B cell (primary cell): ENCODE results near the gene OTUD5. TPM values are rescaled to one million over a fixed set of nuclear protein-coding genes. Genes with fewer than 3 reads are reported as not detected.

Experiments
- ATAC-seq: fragments of 200-7000 bp; cut with Tn5 transposase; one replicate; pipeline ENCODE4 v1.10.0; 2021; ENCODE audit warnings: low read depth, mild to moderate bottlenecking, moderate number of reproducible peaks, moderate library complexity
- CTCF ChIA-PET: fragments of 350-600 bp; sonication (Branson Sonifier 250); formaldehyde crosslinking; loops from one replicate; lab custom pipeline; 2021; ENCODE audit warnings: antibody characterized with exemption, inconsistent platforms; lab: Charles Lee
- POLR2A ChIA-PET: fragments of 350-600 bp; sonication (Branson Sonifier 250); formaldehyde crosslinking; loops from one replicate; lab custom pipeline; 2021; ENCODE audit warnings: antibody characterized with exemption; lab: Charles Lee
- DNase-seq: peaks from one replicate; pipeline ENCODE4 v3.0.0; 2013
- H2AFZ ChIP-seq: 2 replicates; pipeline ENCODE4 v1.6.1; 2012; ENCODE audit warnings: mild to moderate bottlenecking, low read depth, low read length; ENCODE audit not compliant: insufficient read depth, poor library complexity, severe bottlenecking
- H3K27ac ChIP-seq, 2 donors: 1 replicate in 1 of 2; 2 replicates in 1 of 2; pipeline ENCODE4 v1.5.1; 2012 to 2013; ENCODE audit warnings: low read length in 2 of 2, mild to moderate bottlenecking in 2 of 2, moderate library complexity in 1 of 2
- H3K27me3 ChIP-seq, 4 experiments: fragments of 200-600 bp in 1 of 4; sonication (generic) in 1 of 4; replicated peaks in 1 of 4; 1 replicate in 2 of 4; 2 replicates in 2 of 4; pipeline versions ENCODE4 v1.6.1 to v1.7.0; 2013 to 2016; ENCODE audit warnings: low read length in 3 of 4, mild to moderate bottlenecking in 2 of 4, mixed read lengths in 1 of 4, moderate library complexity in 1 of 4; ENCODE audit not compliant: insufficient read depth in 4 of 4, control insufficient read depth in 3 of 4; ENCODE audit errors: control extremely low read depth in 1 of 4
- H3K36me3 ChIP-seq, 2 experiments: replicated peaks in 1 of 2; 1 replicate in 1 of 2; 2 replicates in 1 of 2; pipeline versions ENCODE4 v1.6.1 to v1.7.1; 2013; ENCODE audit warnings: low read length in 1 of 2; ENCODE audit not compliant: insufficient read depth in 2 of 2, control insufficient read depth in 1 of 2; ENCODE audit errors: control extremely low read depth in 1 of 2, extremely low read depth in 1 of 2
- H3K4me1 ChIP-seq, 2 donors: fragments of 200-600 bp in 1 of 2; sonication (generic) in 1 of 2; 1 replicate in 1 of 2; 2 replicates in 1 of 2; pipeline versions ENCODE4 v1.5.1 to v1.6.1; 2013 to 2017; ENCODE audit warnings: low read length in 2 of 2; ENCODE audit not compliant: control insufficient read depth in 2 of 2, insufficient read depth in 2 of 2
- H3K4me2 ChIP-seq: replicated peaks from 2 replicates; pipeline ENCODE3; 2012; ENCODE audit warnings: mild to moderate bottlenecking, low read depth, low read length; ENCODE audit not compliant: poor library complexity, severe bottlenecking
- H3K4me3 ChIP-seq, 5 experiments: fragments of 200-600 bp in 1 of 5; sonication (generic) in 1 of 5; 1 replicate in 3 of 5; 2 replicates in 2 of 5; pipeline versions ENCODE4 v1.5.1 to v1.7.0; 2011 to 2016; ENCODE audit warnings: low read length in 4 of 5, mild to moderate bottlenecking in 4 of 5, low read depth in 2 of 5, control low read depth in 1 of 5, moderate library complexity in 1 of 5; ENCODE audit not compliant: insufficient read depth in 1 of 5; ENCODE audit errors: control extremely low read depth in 1 of 5, extremely low read depth in 1 of 5
- H3K79me2 ChIP-seq: fragments of 200-600 bp; sonication (generic); one replicate; pipeline ENCODE4 v1.6.0; 2016; ENCODE audit warnings: low read length; ENCODE audit not compliant: control insufficient read depth, insufficient read depth
- H3K9ac ChIP-seq: fragments of 200-600 bp; sonication (generic); 2 replicates; pipeline ENCODE4 v1.6.1; 2017; ENCODE audit warnings: mild to moderate bottlenecking, low read length, moderate library complexity
- H3K9me3 ChIP-seq, 3 donors: one replicate each; pipeline versions ENCODE4 v1.6.1 to v1.7.1; 2013; ENCODE audit warnings: low read length in 2 of 3; ENCODE audit not compliant: control insufficient read depth in 2 of 3, insufficient read depth in 1 of 3; ENCODE audit errors: control extremely low read depth in 1 of 3
- H4K20me1 ChIP-seq: 2 replicates; pipeline ENCODE4 v1.6.0; 2012; ENCODE audit warnings: mild to moderate bottlenecking, low read length; ENCODE audit not compliant: insufficient read depth, control insufficient read depth, poor library complexity, severe bottlenecking
- H3K27ac Mint-ChIP-seq: one replicate; pipeline ENCODE4 v1.8.0; 2021; ENCODE audit warnings: mixed read lengths
- H3K27me3 Mint-ChIP-seq: one replicate; pipeline ENCODE4 v1.8.0; 2021; ENCODE audit warnings: mixed read lengths
- H3K4me1 Mint-ChIP-seq: one replicate; pipeline ENCODE4 v1.8.0; 2021; ENCODE audit warnings: mixed read lengths
- H3K4me3 Mint-ChIP-seq: one replicate; pipeline ENCODE4 v1.8.0; 2021; ENCODE audit warnings: mixed read lengths
- H3K9me3 Mint-ChIP-seq: one replicate; pipeline ENCODE4 v1.8.0; 2022; ENCODE audit warnings: mixed read lengths; ENCODE audit not compliant: insufficient read depth
- CTCF ChIP-seq: fragments of 200-600 bp; IDR thresholded peaks from one replicate; pipeline ENCODE4 v1.8.0; 2022; ENCODE audit warnings: antibody characterized with exemption, mild to moderate bottlenecking
- EZH2 ChIP-seq: IDR thresholded peaks from 2 replicates; pipeline ENCODE4 v1.6.1; 2012; ENCODE audit warnings: borderline replicate concordance, low read depth, mild to moderate bottlenecking, moderate library complexity, low read length; ENCODE audit not compliant: insufficient read depth, poor library complexity, severe bottlenecking
- WGBS: methylation state at CpG from one replicate; pipeline ENCODE4 v1.1.5; 2013; ENCODE audit warnings: missing lambda C conversion rate; ENCODE audit not compliant: insufficient coverage; 5-methylcytosine and 5-hydroxymethylcytosine counted together
- intact Hi-C: fragments of 100-400 bp; cut with micrococcal nuclease; formaldehyde crosslinking; loops from one replicate; pipeline ENCODE4 v1.10.0; 2022
- polyA plus RNA-seq: library from polyadenylated mRNA; depleted of rRNA; stranded (reverse); fragments of >200 nt; gene quantifications from 2 replicates; pipeline ENCODE4 v1.2.3, GENCODE V29; 2012
- total RNA-seq, 2 donors: library from RNA; stranded (reverse); fragments of 120-200 nt in 1 of 2; gene quantifications; 1 replicate in 1 of 2; 2 replicates in 1 of 2; pipeline versions ENCODE4 v1.2.3 to v1.2.4, GENCODE V29; 2013 to 2022

Gene OTUD5
- total and polyA plus RNA-seq, 2 donors (not counting 1 experiment from before 2014, with no cell fraction given): 105 to 116 TPM

- Histone ChIP-seq H3K27ac (no peak overlapping the region), H3K4me3 (no peak overlapping the region), H3K27me3 (no peaks in the 10 kb centered on the region), H3K4me1 (peaks cover 12 to 14% of the 10 kb centered on the region in 2 donors), H2AFZ (no peak overlapping the region), H4K20me1 (no peaks in the 10 kb centered on the region), H3K79me2 (no peaks in the 10 kb centered on the region), H3K36me3 (peaks cover 0 to 20% of the 10 kb centered on the region in 2 experiments), H3K9ac (no peak overlapping the region), H3K9me3 (no peaks in the 10 kb centered on the region), H3K4me2 (no peak overlapping the region)
- Mint-ChIP-seq H3K9me3 (no peaks in the 10 kb centered on the region), H3K27ac (no peak overlapping the region), H3K4me3 (no peak overlapping the region), H3K4me1 (peaks cover 15% of the 10 kb centered on the region), H3K27me3 (no peaks in the 10 kb centered on the region)
- ATAC-seq: no peak
- ChIA-PET CTCF (interaction anchor here (1.0 kb wide), 1 partner anchor 68 kb away, joined by 3 read pairs; the partner anchor contains the start of gene TFE3), POLR2A (no interaction called here)
- intact Hi-C loops: no loop called here
- DNase-seq: no peak
- 95% methylated on average over 2 of the region's 5 CpGs for WGBS
- TF ChIP-seq CTCF: no peak
- no peak for TF ChIP-seq EZH2
Observed at GRCh38 chrX:48975541-48975940, 18.1 kb upstream of the OTUD5 start.

GRCh38 chrX:48975041-48975440, 17.6 kb upstream of the OTUD5 start:
- DNase-seq: no peak
- WGBS: 98% methylated on average over 7 of the region's 7 CpGs
- no peaks in the 10 kb centered on the region for H3K27me3 Mint-ChIP-seq
- peaks cover 12 to 14% of the 10 kb centered on the region in 2 donors for H3K4me1 ChIP-seq
- H4K20me1 ChIP-seq: no peaks in the 10 kb centered on the region
- no peaks in the 10 kb centered on the region for H3K27me3 ChIP-seq
- no peak for ATAC-seq
- H3K79me2 ChIP-seq: no peaks in the 10 kb centered on the region
- no peaks in the 10 kb centered on the region for H3K9me3 ChIP-seq
- ChIA-PET CTCF (no interaction called here), POLR2A (no interaction called here)
- H3K27ac Mint-ChIP-seq: no peak overlapping the region
- H3K4me1 Mint-ChIP-seq: peaks cover 15% of the 10 kb centered on the region
- H3K9me3 Mint-ChIP-seq: no peaks in the 10 kb centered on the region
- no peak overlapping the region for H3K4me3 Mint-ChIP-seq
- H3K36me3 ChIP-seq: peaks cover 0 to 20% of the 10 kb centered on the region in 2 experiments
- intact Hi-C loops: no loop called here
- H3K27ac ChIP-seq: no peak overlapping the region
- H3K4me3 ChIP-seq: no peak overlapping the region
- no peak overlapping the region for H2AFZ ChIP-seq
- no peak overlapping the region for H3K4me2 ChIP-seq
- no peak for TF ChIP-seq CTCF
- no peak for TF ChIP-seq EZH2
- no peak overlapping the region for H3K9ac ChIP-seq
